OCI-LY7 (cell line): ENCODE measurements around the gene SV2B. TPM values are rescaled to one million over a fixed set of nuclear protein-coding genes. Genes with fewer than 3 reads are reported as not detected.

Experiments used
- BruUV-seq: library from RNA; stranded (reverse); fragments of 400-500 nt; replicated peaks from 2 replicates; lab custom pipeline; 2021; lab: Mats Ljungman, UMichigan
- CTCF ChIA-PET: fragments of 300-600 bp; sonication (Branson Sonifier 250); formaldehyde crosslinking; loops from one replicate; lab custom pipeline; 2022; ENCODE audit warnings: antibody characterized with exemption; ENCODE audit not compliant: unreplicated experiment; lab: Charles Lee
- POLR2A ChIA-PET: fragments of 300-600 bp; sonication (Branson Sonifier 250); formaldehyde crosslinking; loops from one replicate; lab custom pipeline; 2022; ENCODE audit warnings: antibody characterized with exemption; lab: Charles Lee
- DNase-seq: peaks from one replicate; pipeline ENCODE4 v3.0.0-alpha.2; 2015; ENCODE audit warnings: low spot score
- H2AFZ ChIP-seq: fragments of 200-600 bp; sonication (generic), shearing (Covaris generic); 2 replicates; pipeline ENCODE4 v1.6.1; 2014; ENCODE audit warnings: mild to moderate bottlenecking, antibody characterized with exemption, low read length, moderate library complexity
- H3K27ac ChIP-seq: fragments of 200-600 bp; sonication (generic); 2 replicates; pipeline ENCODE4 v1.5.1; 2014; ENCODE audit warnings: mixed run types, low read depth, mild to moderate bottlenecking, moderate library complexity, low read length, inconsistent platforms; ENCODE audit not compliant: poor library complexity, severe bottlenecking
- H3K36me3 ChIP-seq: fragments of 200-600 bp; sonication (generic); 2 replicates; pipeline ENCODE4 v1.6.1; 2014; ENCODE audit warnings: mild to moderate bottlenecking, antibody characterized with exemption, low read length, moderate library complexity, mixed read lengths; ENCODE audit not compliant: insufficient read depth
- H3K4me1 ChIP-seq: fragments of 200-600 bp; sonication (generic); 2 replicates; pipeline ENCODE4 v1.5.1; 2014; ENCODE audit warnings: mild to moderate bottlenecking, low read length; ENCODE audit not compliant: insufficient read depth, poor library complexity, severe bottlenecking
- H3K4me2 ChIP-seq: fragments of 200-600 bp; sonication (generic); 2 replicates; pipeline ENCODE4 v1.6.1; 2014; ENCODE audit warnings: mild to moderate bottlenecking, low read length
- H3K4me3 ChIP-seq: fragments of 200-600 bp; sonication (generic); 2 replicates; pipeline ENCODE4 v1.5.1; 2014; ENCODE audit warnings: mild to moderate bottlenecking, low read depth, low read length; ENCODE audit not compliant: poor library complexity, severe bottlenecking
- H3K79me2 ChIP-seq: fragments of 200-600 bp; sonication (generic); 2 replicates; pipeline ENCODE4 v1.6.1; 2016; ENCODE audit warnings: low read depth, mild to moderate bottlenecking, low read length, moderate library complexity, mixed read lengths; ENCODE audit not compliant: insufficient read depth
- H3K9me2 ChIP-seq: fragments of 200-600 bp; sonication (generic); 2 replicates; pipeline ENCODE4 v1.6.1; 2016; ENCODE audit warnings: mild to moderate bottlenecking, low read length, mixed read lengths; ENCODE audit not compliant: insufficient read depth
- H3K9me3 ChIP-seq: fragments of 200-600 bp; sonication (generic); 2 replicates; pipeline ENCODE4 v1.6.1; 2014; ENCODE audit warnings: mild to moderate bottlenecking, mixed run types, low read length, mixed read lengths
- H4K20me1 ChIP-seq: fragments of 200-600 bp; sonication (generic); 2 replicates; pipeline ENCODE4 v1.6.1; 2014; ENCODE audit warnings: mild to moderate bottlenecking, antibody characterized with exemption, low read length, moderate library complexity, mixed read lengths; ENCODE audit not compliant: insufficient read depth
- EZH2phosphoT487 ChIP-seq: fragments of 200-600 bp; sonication (generic); IDR thresholded peaks from 2 replicates; pipeline ENCODE4 v1.6.1; 2018; ENCODE audit warnings: low read depth, borderline replicate concordance, mild to moderate bottlenecking, mixed run types, antibody characterized with exemption, low read length, moderate library complexity, mixed read lengths
- intact Hi-C: fragments of 100-400 bp; cut with micrococcal nuclease; formaldehyde crosslinking; loops from one replicate; pipeline ENCODE4 v1.10.0; 2022; ENCODE audit not compliant: unreplicated experiment
- total RNA-seq, 2 experiments: library from RNA; depleted of rRNA in 1 of 2; stranded (reverse); fragments of >200 nt in 1 of 2; shearing (Covaris generic) in 1 of 2; gene quantifications; 2 replicates each; pipeline ENCODE4 v1.2.3, GENCODE V29; 2014 to 2022
- TF ChIP-seq, protein P1 (sequence below): fragments of 200-600 bp; sonication (generic); conservative IDR thresholded peaks from 2 replicates; pipeline ENCODE4 v1.5.1; 2014; ENCODE audit warnings: mild to moderate bottlenecking, antibody characterized with exemption, low read length, moderate library complexity, mixed read lengths

The SV2B gene
- total RNA-seq, 2 experiments from 2014 or later: 0.15 TPM; not detected in 1

GRCh38 chr15:91158415-91159394, 58.6 kb downstream of the SV2B start:
- CTCF ChIA-PET: no interaction called here
- Histone ChIP-seq H3K36me3 (no peaks in the 10 kb centered on the region), H2AFZ (no peak overlapping the region), H3K79me2 (no peaks in the 10 kb centered on the region), H3K4me1 (no peaks in the 10 kb centered on the region), H3K27ac (no peak overlapping the region), H4K20me1 (no peaks in the 10 kb centered on the region), H3K9me3 (no peaks in the 10 kb centered on the region), H3K4me2 (no peak overlapping the region), H3K4me3 (no peak overlapping the region), H3K9me2 (no peaks in the 10 kb centered on the region)
- intact Hi-C loops: no loop called here
- no peak for DNase-seq
- POLR2A ChIA-PET: interaction anchor here (1.0 kb wide), 1 partner anchor 7 kb away, joined by 3 read pairs; no protein-coding TSS in a partner anchor
- BruUV-seq: no TSS peak
- no peak for TF ChIP-seq EZH2phosphoT487
- TF ChIP-seq, protein P1, sequence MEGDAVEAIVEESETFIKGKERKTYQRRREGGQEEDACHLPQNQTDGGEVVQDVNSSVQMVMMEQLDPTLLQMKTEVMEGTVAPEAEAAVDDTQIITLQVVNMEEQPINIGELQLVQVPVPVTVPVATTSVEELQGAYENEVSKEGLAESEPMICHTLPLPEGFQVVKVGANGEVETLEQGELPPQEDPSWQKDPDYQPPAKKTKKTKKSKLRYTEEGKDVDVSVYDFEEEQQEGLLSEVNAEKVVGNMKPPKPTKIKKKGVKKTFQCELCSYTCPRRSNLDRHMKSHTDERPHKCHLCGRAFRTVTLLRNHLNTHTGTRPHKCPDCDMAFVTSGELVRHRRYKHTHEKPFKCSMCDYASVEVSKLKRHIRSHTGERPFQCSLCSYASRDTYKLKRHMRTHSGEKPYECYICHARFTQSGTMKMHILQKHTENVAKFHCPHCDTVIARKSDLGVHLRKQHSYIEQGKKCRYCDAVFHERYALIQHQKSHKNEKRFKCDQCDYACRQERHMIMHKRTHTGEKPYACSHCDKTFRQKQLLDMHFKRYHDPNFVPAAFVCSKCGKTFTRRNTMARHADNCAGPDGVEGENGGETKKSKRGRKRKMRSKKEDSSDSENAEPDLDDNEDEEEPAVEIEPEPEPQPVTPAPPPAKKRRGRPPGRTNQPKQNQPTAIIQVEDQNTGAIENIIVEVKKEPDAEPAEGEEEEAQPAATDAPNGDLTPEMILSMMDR: no peak

DNA sequence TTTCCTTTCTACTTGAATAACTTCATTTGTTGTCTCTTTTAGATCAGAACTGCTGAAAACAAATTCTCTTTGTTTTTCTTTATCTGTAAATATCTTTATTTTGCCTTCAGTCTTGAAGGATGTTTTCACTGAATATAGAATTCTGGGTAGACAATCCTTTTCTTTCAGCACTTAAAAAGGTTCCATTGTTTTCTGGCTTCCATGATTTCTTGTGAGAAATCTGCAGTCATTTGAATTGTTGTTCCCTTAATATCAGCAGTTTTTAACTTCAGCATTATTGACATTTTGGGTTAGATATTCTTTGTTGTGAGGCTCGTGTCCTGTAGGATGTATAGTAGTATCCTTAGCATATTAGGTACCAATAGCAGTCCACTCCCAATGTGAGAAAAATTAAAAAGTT, 65.8 kb downstream of the SV2B start:
- ChIA-PET POLR2A (no interaction called here), CTCF (no interaction called here)
- no TSS peak for BruUV-seq
- no peak for TF ChIP-seq EZH2phosphoT487
- TF ChIP-seq, protein P1: no peak
- Histone ChIP-seq H3K79me2 (no peaks in the 10 kb centered on the region), H3K4me2 (no peak overlapping the region), H4K20me1 (no peaks in the 10 kb centered on the region), H3K27ac (no peak overlapping the region), H3K36me3 (no peaks in the 10 kb centered on the region), H3K9me2 (no peaks in the 10 kb centered on the region), H2AFZ (no peak overlapping the region), H3K4me3 (no peak overlapping the region), H3K4me1 (no peaks in the 10 kb centered on the region), H3K9me3 (peaks cover 8% of the 10 kb centered on the region)
- intact Hi-C loops: no loop called here
- DNase-seq: no peak

DNA sequence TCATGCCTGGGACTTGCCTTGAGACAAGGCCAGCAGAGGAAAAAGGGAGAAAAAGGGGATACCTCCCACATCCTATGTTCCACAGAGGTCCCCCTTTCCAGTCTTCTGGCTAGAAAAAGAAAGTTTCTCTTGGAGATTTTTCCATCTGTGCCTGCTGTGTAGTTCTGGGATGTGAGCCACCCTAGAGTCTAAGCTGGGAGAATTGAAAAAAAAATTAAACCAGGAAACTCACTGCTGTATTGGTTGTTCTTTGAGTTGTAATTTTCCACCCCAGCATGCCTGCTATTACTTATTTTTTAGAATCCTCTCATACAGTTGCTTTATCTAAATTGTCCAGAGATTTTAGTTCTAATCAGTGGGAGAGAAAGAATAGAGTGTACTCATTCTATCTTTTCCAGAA, 68.4 kb downstream of the SV2B start:
- Histone ChIP-seq H3K9me2 (no peaks in the 10 kb centered on the region), H3K4me2 (no peak overlapping the region), H3K27ac (no peak overlapping the region), H2AFZ (no peak overlapping the region), H3K36me3 (no peaks in the 10 kb centered on the region), H3K4me3 (no peak overlapping the region), H4K20me1 (no peaks in the 10 kb centered on the region), H3K9me3 (peaks cover 8% of the 10 kb centered on the region), H3K79me2 (no peaks in the 10 kb centered on the region), H3K4me1 (no peaks in the 10 kb centered on the region)
- CTCF ChIA-PET: no interaction called here
- DNase-seq: no peak
- POLR2A ChIA-PET: no interaction called here
- TF ChIP-seq EZH2phosphoT487: no peak
- TF ChIP-seq, protein P1: no peak
- BruUV-seq: no TSS peak
- intact Hi-C loops: no loop called here
